A172 (cell line): ENCODE data around the gene SRPRA. TPM values are rescaled to one million over a fixed set of nuclear protein-coding genes. Genes with fewer than 3 reads are reported as not detected.
"Not testable (repeated sequence)": the region's sequence is repeated elsewhere in the genome, so short reads cannot be mapped to it uniquely, and the experiment has no call there.

Experiments used
- DNase-seq: peaks from one replicate; pipeline ENCODE4 v3.0.0-alpha.2; 2015; ENCODE audit warnings: low spot score
- total RNA-seq: library from RNA; depleted of rRNA; stranded (reverse); fragments of >200 nt; shearing (Covaris generic); gene quantifications from 2 replicates; pipeline ENCODE4 v1.2.3, GENCODE V29; 2014

SRPRA gene
- total RNA-seq, 1 experiment from 2014 or later = 67.2 TPM

DNA sequence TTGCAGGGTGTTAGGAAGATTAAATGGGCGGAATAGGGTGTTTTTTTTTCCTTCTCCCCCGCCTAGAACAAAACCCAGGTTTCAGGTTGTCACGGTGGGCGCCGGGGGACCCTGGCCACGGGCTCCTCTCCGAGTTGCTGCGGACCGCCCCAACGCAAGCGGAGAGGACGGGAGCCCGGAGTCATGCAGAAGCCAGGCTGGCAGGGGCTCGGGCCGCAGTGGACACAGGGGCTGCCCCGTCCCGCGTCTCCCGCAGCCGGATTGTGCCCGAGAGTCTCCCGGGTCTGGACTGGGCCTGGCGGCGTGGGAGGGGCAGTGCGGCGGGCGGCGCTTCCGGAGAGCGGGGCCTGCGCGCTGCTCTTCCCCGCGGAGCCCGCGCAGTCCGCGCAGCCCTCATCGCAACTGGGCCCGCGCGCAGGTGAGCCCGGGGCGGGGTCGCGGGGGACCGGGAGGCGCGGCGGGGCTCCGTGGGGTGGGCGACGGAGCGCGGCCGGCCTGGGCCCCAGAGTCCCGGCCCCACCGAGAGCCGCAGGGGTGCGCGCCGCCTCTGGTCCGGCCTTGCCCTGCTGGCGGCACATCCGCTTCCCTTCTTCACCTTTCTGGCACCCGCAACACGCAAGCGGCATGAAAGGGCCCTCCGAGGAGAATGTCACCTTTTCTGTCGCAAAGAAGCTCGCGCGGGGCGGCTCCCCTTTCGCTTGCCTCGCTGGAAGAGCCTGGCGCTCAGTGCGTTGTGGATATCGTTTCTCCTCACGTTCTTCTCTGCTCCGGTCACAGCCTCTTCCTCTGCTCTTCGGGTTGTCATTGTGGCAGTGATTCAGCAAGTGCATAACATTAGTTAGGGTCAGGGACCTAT is 14.3 kb upstream of the SRPRA start, which contains the start of gene TIRAP:
TSS of gene TIRAP (plus strand) at position 358 of the 856 bp plus-strand sequence. CDS start 7,802 bp downstream, outside the sequence.
- DNase-seq = peak; percentile 15

DNA sequence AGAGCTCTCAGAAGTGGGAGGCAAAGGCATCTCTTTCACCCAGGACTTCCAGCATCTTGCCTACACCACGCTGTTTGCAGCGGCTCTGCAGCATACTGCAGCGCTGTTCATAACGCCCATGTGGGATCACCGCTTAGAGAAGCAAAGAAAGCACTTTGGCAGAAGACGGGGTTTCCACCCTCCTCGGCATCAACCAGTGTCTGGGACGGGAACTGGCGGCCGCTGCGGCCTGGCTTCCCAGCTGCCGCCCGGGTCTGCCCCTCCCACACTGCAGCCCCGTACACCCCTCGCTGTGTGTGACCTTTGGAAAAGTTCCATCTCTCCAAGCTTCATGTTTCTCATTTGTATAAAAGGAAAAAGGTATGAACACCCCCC is 13.7 kb upstream of the SRPRA start:
- no peak for DNase-seq

DNA sequence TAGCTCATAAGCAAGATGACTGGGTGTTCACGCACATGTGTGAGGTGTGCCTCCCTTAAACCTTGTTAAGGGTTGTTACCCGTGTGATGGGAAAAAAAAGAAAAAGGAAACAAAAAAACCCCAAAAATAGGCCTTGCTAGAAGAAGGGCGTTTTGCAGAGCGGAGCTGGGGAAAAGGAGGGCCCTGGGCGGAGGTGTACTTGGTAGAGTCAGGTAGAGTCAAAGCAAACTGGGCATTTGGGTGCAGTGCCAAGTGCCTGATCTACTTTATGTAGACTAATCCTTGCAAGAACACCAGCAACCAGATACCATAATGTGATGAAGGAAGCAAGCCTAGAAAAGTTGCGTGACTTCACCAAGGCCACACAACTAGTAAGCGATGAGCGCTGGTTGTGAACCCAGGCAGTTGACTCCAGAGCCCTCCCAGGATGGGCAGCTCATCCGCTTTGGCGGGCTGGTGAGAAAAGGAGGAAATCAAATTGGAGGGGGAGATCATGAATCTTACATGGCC is 13.0 kb upstream of the SRPRA start:
- DNase-seq = no peak

- no peak for DNase-seq
These were observed 12.6 kb upstream of the SRPRA start for GRCh38 chr11:126281245-126281644.

GRCh38 chr11:126280595-126280994 is 11.9 kb upstream of the SRPRA start:
- no peak for DNase-seq

- DNase-seq = no peak
These were observed 10.5 kb upstream of the SRPRA start for GRCh38 chr11:126279191-126279590.

- no peak for DNase-seq
These were observed 9.1 kb upstream of the SRPRA start for GRCh38 chr11:126277780-126278179.

DNA sequence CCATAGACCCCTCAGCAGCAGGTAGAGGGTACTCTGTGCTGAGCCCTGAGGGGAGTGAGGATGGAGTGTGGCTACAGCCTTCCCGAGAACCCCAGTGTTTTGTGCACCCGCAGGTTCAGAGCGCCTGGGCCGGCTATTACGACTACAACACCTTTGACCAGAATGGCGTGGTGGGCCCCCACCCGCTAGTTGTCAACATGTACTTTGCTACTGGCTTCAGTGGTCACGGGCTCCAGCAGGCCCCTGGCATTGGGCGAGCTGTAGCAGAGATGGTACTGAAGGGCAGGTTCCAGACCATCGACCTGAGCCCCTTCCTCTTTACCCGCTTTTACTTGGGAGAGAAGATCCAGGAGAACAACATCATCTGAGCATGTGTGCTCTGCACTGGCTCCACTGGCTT is 8.6 kb upstream of the SRPRA start:
- DNase-seq = no peak

DNA sequence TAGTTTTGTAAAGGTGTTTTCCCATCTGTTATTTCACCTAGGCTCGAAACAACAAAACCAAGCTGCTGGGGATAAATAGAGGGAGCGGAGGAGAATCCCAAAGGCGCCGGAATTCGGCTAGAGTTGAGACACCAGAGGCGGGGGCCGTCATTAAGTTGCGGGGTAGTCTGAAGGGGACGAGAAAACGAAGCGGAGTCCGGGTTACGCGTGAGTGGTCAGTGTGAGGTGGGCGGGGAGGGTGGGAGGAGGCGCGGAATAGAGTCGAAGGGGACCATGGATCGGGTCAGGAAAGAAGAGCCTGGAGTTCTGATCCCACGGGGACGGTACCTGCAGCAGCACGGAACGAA is 361 bp downstream of the SRPRA start:
- peak; percentile 0 for DNase-seq

DNA sequence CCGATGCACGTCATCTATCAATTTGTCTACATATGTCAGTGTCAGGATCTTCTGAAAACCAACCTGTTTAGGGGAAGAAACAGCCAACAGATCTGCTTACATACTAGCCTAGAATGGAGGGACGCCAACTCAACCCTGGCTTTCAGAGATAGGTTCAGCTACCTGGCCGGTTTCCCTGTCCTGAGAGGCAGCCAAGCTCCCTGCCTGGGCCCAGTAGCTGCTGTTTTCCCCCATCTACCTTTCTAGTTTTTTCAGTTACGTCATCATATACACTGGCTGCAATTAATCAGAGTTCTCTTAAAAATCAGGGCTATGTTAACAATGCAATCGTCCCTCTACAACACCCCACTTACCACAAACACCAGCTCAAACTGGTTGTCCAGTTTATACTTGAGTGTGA is 1.0 kb downstream of the SRPRA start:
- no peak for DNase-seq

DNA sequence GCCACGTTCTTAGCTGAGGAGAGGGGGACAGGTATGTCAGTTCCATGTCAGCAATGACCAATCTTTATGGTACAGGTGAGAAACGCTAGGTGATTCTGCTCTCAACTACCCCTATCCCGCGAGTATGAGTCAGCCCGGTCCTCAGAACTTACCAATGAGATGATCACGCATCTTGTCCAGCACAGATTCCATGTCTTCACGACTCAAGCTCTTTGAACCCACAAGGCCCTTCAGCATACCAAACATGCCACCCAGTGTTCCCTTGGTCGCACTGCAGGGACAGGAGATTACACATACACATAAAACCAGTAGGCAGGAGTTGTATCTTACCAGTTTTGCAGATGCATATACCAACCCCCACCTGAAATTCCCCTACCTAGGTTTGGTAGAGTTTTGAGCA is 2.9 kb downstream of the SRPRA start:
- DNase-seq = no peak

DNA sequence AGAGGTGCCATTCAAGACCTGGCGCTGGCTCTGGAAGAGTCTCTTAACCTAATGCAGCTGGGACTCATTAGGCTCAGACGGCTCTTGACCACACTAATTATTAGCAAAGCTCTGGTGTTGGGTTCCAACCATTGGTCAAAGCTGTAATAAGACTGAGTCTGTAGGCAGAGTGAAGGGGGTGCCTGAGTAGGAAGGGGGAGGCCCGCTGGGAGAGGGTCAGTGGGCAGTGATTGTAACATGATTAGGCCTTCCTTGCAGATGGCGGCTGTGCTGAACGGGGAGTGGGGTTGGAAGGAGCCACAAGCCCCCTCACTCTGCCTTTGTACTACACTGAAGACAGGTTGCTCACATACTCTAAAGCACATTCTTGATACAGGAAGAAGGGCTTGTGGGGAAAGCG is 5.2 kb downstream of the SRPRA start:
- no peak for DNase-seq

- no peak for DNase-seq
These were observed 6.5 kb downstream of the SRPRA start for GRCh38 chr11:126262216-126262615.

DNA sequence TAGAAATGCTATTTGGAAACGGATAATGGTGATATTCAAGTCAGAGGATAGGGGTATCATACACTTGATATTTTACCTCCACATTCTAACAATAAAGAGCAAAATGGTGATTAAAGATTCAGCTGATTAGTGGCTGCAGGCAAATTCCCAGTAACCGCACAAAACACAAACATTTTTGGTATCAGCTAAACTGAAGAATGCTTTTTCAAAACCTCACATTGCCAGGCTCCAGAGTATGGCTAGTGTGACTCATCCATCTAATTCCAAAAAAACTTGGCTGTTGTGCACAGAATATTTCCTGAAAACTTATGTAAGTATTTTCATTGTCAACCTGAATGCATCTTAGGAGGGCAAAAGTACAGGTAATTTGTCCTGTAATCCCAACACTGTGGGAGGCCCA is 10.9 kb downstream of the SRPRA start:
- DNase-seq = peak; percentile 40

DNA sequence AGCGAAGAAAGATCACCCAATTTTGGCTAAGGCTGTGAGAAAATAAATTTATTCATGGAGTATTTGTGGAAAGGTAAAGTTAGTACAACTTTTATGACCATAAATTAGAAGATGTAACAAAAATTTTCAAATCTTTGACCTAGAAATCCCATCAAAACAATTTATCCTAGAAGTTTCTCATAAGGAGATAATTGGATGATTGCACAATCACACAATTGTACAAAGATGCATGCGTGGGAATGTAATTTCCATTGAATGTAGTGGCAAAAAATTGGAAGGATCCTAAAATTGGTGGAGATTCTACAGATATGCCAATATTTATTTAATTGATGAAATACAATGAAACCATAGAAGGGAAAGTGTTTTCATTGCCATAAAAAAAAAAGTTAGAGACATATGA is 11.6 kb downstream of the SRPRA start:
- no peak for DNase-seq

DNA sequence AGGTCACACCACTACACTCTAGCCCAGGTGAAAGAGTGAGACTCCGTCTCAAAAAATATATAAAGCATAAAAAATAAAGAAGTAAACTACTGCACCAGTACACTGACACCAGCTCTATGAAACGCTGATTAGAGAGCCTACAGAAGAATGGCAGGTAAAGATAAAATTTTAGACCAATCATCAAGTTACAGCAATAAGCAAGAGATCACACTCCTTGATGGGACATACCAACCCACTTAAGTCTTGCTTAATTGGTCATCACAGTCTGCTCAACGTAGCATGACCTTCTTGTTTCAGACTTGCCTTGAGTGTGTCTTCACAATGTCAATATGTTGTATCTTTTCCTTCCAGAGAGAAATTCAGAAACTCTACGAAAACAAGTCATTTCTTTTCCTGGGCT is 12.5 kb downstream of the SRPRA start:
- DNase-seq = no peak

- DNase-seq = not testable (repeated sequence)
These were observed 13.2 kb downstream of the SRPRA start for GRCh38 chr11:126255507-126255906.

DNA sequence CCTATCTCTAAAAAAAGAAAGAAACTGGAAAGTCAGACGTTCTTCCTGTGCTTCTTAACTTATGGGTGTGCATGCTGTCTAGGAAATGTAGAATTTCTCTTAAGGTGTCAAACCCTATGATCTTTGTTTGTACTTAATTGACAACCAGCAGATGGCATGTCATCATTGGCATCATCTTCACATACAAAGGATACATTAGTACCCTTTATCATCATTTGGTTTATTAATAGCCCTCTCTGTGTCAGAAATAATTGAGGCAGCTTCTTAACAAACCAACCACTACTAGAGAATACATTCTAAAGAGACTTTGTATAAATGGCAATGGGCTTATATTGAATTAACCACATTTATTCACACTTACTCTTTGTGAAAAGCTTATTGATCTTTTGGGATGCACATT is 13.9 kb downstream of the SRPRA start:
- DNase-seq = no peak

- no peak for DNase-seq
These were observed 15.4 kb downstream of the SRPRA start for GRCh38 chr11:126253265-126253664.

- no peak for DNase-seq
These were observed 22.1 kb downstream of the SRPRA start for GRCh38 chr11:126246636-126247035.

DNA sequence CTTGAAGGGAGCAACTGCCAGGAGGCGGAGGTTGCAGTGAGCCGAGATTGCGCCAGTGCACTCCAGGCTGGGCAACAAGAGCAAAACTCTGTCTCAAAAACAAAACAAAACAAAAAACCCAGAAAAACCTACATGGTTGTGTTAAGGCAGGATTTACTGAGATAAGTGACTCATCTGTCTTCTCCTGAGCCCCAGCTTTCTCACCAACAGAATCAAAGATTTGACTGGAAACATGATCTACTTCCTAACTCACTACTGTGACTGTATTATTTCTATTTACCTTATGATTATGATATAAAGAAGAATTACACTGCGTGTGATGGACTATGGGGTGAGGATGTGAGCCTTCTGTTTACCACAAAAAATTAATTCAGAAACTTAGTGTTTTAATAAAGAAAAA is 35.3 kb downstream of the SRPRA start:
- no peak for DNase-seq

DNA sequence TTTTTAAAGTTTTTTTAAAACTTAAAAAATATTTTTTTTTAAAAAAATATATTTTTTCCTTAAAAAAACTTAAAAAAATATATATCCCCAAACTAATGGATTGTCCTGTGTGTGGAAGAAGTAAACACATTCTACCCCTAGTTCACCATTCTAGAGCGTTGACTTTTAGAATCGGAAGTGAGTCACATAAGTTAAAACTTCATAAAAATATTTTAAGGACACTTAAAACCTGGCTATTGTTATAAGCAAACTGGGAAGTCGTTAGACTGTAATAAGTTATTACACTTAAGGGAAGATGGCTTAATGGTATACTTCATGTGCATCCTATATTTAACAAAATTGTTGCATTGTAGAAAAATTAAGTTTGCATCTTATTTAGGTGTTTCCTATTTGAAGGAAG is 36.0 kb downstream of the SRPRA start:
- DNase-seq = no peak

GRCh38 chr11:126231725-126232459 is 36.8 kb downstream of the SRPRA start:
- DNase-seq = no peak
